ENCODE data around the gene DOCK7.

GRCh38 chr1:62720946-62721554 lies 32.9 kb upstream of the DOCK7 start:
- TF ChIP-seq, protein P1, sequence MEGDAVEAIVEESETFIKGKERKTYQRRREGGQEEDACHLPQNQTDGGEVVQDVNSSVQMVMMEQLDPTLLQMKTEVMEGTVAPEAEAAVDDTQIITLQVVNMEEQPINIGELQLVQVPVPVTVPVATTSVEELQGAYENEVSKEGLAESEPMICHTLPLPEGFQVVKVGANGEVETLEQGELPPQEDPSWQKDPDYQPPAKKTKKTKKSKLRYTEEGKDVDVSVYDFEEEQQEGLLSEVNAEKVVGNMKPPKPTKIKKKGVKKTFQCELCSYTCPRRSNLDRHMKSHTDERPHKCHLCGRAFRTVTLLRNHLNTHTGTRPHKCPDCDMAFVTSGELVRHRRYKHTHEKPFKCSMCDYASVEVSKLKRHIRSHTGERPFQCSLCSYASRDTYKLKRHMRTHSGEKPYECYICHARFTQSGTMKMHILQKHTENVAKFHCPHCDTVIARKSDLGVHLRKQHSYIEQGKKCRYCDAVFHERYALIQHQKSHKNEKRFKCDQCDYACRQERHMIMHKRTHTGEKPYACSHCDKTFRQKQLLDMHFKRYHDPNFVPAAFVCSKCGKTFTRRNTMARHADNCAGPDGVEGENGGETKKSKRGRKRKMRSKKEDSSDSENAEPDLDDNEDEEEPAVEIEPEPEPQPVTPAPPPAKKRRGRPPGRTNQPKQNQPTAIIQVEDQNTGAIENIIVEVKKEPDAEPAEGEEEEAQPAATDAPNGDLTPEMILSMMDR (conservative IDR thresholded peaks at IDR 0.05 in 1 of 2, IDR thresholded peaks at IDR 0.05 in 1 of 2; ENCODE audit: extremely low read depth in 1 of 2, insufficient read depth in 1 of 2, low read depth in 1 of 2, low read length in 2 of 2): no peak
- no peak for TF ChIP-seq EZH2 (IDR thresholded peaks at IDR 0.05; ENCODE audit: borderline replicate concordance, low read length)

All from mammary epithelial cell (primary cell).